Natural killer cell treated with Interleukin-12 subunit alpha and Interleukin-12 subunit beta and Interleukin-15 and Interleukin-18, amount 100 ng/mL, for 72 hours (primary cell): ENCODE data around the gene CTBP2. TPM values are rescaled to one million over a fixed set of nuclear protein-coding genes. Genes with fewer than 3 reads are reported as not detected.
A peak's percentile ranks its signal among the peaks of the same experiment; 100 is the strongest.

Experiments used
- ATAC-seq, 2 donors: fragments of 150-1000 bp; cut with Tn5 transposase in 1 of 2; sonication (Bioruptor Pico), chemical (Tn5 transposase) in 1 of 2; 2 replicates each; pipeline ENCODE4 v1.10.0; 2021
- DNase-seq: peaks from one replicate; pipeline ENCODE4 v3.0.0; 2022; ENCODE audit warnings: low spot score
- H3K27ac Mint-ChIP-seq, 2 donors: 1 replicate in 1 of 2; 2 replicates in 1 of 2; pipeline ENCODE4 v1.8.0; 2022; ENCODE audit warnings: mixed read lengths in 2 of 2, mild to moderate bottlenecking in 1 of 2, moderate library complexity in 1 of 2
- H3K27me3 Mint-ChIP-seq, 2 donors: 1 replicate in 1 of 2; 2 replicates in 1 of 2; pipeline ENCODE4 v1.8.0; 2022; ENCODE audit warnings: mixed read lengths in 2 of 2
- H3K36me3 Mint-ChIP-seq: one replicate; pipeline ENCODE4 v1.8.0; 2022; ENCODE audit warnings: mixed read lengths
- H3K4me1 Mint-ChIP-seq, 2 donors: 1 replicate in 1 of 2; 2 replicates in 1 of 2; pipeline ENCODE4 v1.8.0; 2022; ENCODE audit warnings: low read depth in 2 of 2, mixed read lengths in 2 of 2, mild to moderate bottlenecking in 1 of 2
- H3K4me3 Mint-ChIP-seq: one replicate; pipeline ENCODE4 v1.8.0; 2022; ENCODE audit warnings: mixed read lengths
- H3K9me3 Mint-ChIP-seq: 2 replicates; pipeline ENCODE4 v1.8.0; 2022; ENCODE audit warnings: mixed read lengths
- total RNA-seq, 2 donors: library from RNA; stranded (reverse); gene quantifications; one replicate each; pipeline ENCODE4 v1.2.3, GENCODE V29; 2022

The CTBP2 gene
- total RNA-seq, 2 donors from 2014 or later, result 61.3 to 76.4 TPM

GRCh38 chr10:125127110-125127509 lies 33.3 kb downstream of the CTBP2 start:
- Mint-ChIP-seq H3K36me3 (no peaks in the 10 kb centered on the region), H3K4me1 (peaks cover 61 to 80% of the 10 kb centered on the region in 2 donors), H3K4me3 (no peak overlapping the region), H3K27me3 (no peaks in the 10 kb centered on the region), H3K9me3 (no peaks in the 10 kb centered on the region), H3K27ac (peak overlapping the region; percentile 12 to 47)
- DNase-seq (no peak), ATAC-seq (no peak)

DNA sequence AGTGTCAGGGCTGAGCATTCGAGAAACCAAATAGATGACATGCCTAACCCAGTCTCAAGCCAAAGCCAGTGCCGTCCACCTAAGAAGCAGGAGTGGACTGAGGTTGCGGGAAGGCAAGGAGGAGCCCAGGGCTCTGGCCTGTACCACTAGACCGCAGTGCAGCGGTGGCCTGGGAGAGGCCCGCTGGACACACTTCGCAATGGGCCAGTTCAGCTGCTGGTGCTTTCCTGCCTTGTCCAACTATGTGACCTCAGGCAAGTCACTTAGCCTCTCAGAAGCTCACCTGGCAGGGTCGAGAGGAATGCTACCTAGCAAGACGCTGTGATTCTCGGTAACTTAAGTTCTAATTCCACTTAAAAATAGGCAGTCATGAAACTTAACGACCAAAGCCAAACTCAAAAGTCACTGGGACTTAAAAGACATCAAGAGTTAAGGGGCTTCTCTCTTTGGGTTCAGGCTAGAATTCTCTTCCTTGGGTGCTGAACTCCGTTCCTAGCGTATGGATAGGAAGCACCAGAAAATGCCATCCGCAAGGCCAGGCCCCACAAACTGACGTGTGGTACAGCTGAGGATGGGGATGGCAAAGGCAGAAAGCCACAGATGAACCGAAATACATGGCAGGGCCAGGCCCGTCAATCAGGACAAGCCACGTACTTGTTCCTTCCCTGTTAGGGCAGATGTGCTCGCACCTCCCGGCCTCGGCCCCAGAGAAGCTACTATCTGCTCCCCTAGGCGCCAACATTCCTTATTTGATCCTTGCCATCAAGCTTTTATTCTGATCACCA lies 34.2 kb downstream of the CTBP2 start:
- H3K36me3 Mint-ChIP-seq, result no peaks in the 10 kb centered on the region
- H3K4me1 Mint-ChIP-seq, result peaks cover 61 to 77% of the 10 kb centered on the region in 2 donors
- peak overlapping the region; percentile 42 to 93 for H3K27ac Mint-ChIP-seq
- H3K27me3 Mint-ChIP-seq, result no peaks in the 10 kb centered on the region
- H3K9me3 Mint-ChIP-seq, result no peaks in the 10 kb centered on the region
- H3K4me3 Mint-ChIP-seq, result no peak overlapping the region
- no peak for ATAC-seq
- no peak for DNase-seq

GRCh38 chr10:125124907-125125306 lies 35.5 kb downstream of the CTBP2 start:
- Mint-ChIP-seq H3K27ac (peak overlapping the region; percentile 42 to 93), H3K9me3 (no peaks in the 10 kb centered on the region), H3K27me3 (no peaks in the 10 kb centered on the region), H3K4me3 (peak overlapping the region; percentile 12), H3K36me3 (no peaks in the 10 kb centered on the region), H3K4me1 (peaks cover 63 to 82% of the 10 kb centered on the region in 2 donors)
- ATAC-seq, result no peak
- no peak for DNase-seq

GRCh38 chr10:125124115-125124487 lies 36.3 kb downstream of the CTBP2 start:
- H3K4me1 Mint-ChIP-seq, result peaks cover 62 to 79% of the 10 kb centered on the region in 2 donors
- no peak overlapping the region for H3K4me3 Mint-ChIP-seq
- DNase-seq (no peak), ATAC-seq (no peak)
- H3K36me3 Mint-ChIP-seq, result no peaks in the 10 kb centered on the region
- H3K27ac Mint-ChIP-seq, result peak overlapping the region; percentile 54 to 93
- H3K27me3 Mint-ChIP-seq, result no peaks in the 10 kb centered on the region
- no peaks in the 10 kb centered on the region for H3K9me3 Mint-ChIP-seq

- peak overlapping the region; percentile 54 to 93 for H3K27ac Mint-ChIP-seq
- H3K4me3 Mint-ChIP-seq, result no peak overlapping the region
- H3K27me3 Mint-ChIP-seq, result no peaks in the 10 kb centered on the region
- H3K36me3 Mint-ChIP-seq, result no peaks in the 10 kb centered on the region
- peaks cover 59 to 79% of the 10 kb centered on the region in 2 donors for H3K4me1 Mint-ChIP-seq
- ATAC-seq, result peak; percentile 43 to 69
- no peaks in the 10 kb centered on the region for H3K9me3 Mint-ChIP-seq
- no peak for DNase-seq
Observed at GRCh38 chr10:125123476-125124114, 36.8 kb downstream of the CTBP2 start.

GRCh38 chr10:125122566-125122965 lies 37.8 kb downstream of the CTBP2 start:
- no peak for DNase-seq
- H3K27me3 Mint-ChIP-seq, result no peaks in the 10 kb centered on the region
- H3K27ac Mint-ChIP-seq, result peak overlapping the region in 1 of 2 donors; percentile 93
- ATAC-seq, result no peak
- H3K9me3 Mint-ChIP-seq, result no peaks in the 10 kb centered on the region
- no peaks in the 10 kb centered on the region for H3K36me3 Mint-ChIP-seq
- H3K4me3 Mint-ChIP-seq, result no peak overlapping the region
- peaks cover 53 to 74% of the 10 kb centered on the region in 2 donors for H3K4me1 Mint-ChIP-seq

- DNase-seq (no peak), ATAC-seq (no peak)
- peak overlapping the region in 1 of 2 donors; percentile 93 for H3K27ac Mint-ChIP-seq
- H3K27me3 Mint-ChIP-seq, result no peaks in the 10 kb centered on the region
- no peaks in the 10 kb centered on the region for H3K36me3 Mint-ChIP-seq
- peaks cover 42 to 77% of the 10 kb centered on the region in 2 donors for H3K4me1 Mint-ChIP-seq
- H3K9me3 Mint-ChIP-seq, result no peaks in the 10 kb centered on the region
- no peak overlapping the region for H3K4me3 Mint-ChIP-seq
Observed at GRCh38 chr10:125121003-125121402, 39.4 kb downstream of the CTBP2 start.

DNA sequence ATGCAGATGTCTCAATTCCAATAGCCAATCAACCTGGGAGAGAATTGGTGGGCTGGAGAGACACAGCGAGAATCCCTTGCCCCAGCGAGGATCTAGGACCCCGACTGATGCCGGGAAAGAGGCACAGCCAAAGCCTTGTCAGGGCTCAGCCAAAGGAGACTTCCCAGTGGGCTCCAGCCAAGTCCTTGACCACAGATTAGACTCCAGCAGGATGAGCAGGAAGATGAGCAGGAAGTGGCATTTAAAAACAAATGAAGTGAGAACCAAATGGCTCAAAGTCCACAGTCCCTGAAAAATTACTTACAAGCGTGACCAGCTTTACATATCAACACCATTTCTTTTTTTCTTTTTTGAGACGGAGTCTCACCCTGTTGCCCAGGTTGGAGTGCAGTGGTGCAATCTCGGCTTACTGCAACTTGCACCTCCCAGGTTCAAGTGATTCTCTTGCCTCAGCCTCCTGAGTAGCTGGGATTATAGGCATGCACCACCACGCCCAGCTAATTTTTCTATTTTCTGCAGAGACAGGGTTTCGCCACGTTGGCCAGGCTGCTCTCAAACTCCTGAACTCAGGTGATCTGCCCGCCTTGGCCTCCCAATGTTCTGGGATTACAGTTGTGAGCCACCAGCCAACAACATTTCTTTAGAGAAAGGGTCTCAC lies 40.2 kb downstream of the CTBP2 start:
- H3K4me1 Mint-ChIP-seq, result peaks cover 37 to 78% of the 10 kb centered on the region in 2 donors
- ATAC-seq (no peak), DNase-seq (no peak)
- no peaks in the 10 kb centered on the region for H3K9me3 Mint-ChIP-seq
- peak overlapping the region; percentile 10 to 89 for H3K27ac Mint-ChIP-seq
- H3K4me3 Mint-ChIP-seq, result no peak overlapping the region
- H3K27me3 Mint-ChIP-seq, result no peaks in the 10 kb centered on the region
- H3K36me3 Mint-ChIP-seq, result no peaks in the 10 kb centered on the region

- ATAC-seq, result no peak
- H3K4me3 Mint-ChIP-seq, result no peak overlapping the region
- H3K4me1 Mint-ChIP-seq, result peaks cover 29 to 71% of the 10 kb centered on the region in 2 donors
- no peaks in the 10 kb centered on the region for H3K9me3 Mint-ChIP-seq
- no peaks in the 10 kb centered on the region for H3K27me3 Mint-ChIP-seq
- no peak for DNase-seq
- no peaks in the 10 kb centered on the region for H3K36me3 Mint-ChIP-seq
- H3K27ac Mint-ChIP-seq, result no peak overlapping the region
Observed at GRCh38 chr10:125118701-125119100, 41.7 kb downstream of the CTBP2 start.

DNA sequence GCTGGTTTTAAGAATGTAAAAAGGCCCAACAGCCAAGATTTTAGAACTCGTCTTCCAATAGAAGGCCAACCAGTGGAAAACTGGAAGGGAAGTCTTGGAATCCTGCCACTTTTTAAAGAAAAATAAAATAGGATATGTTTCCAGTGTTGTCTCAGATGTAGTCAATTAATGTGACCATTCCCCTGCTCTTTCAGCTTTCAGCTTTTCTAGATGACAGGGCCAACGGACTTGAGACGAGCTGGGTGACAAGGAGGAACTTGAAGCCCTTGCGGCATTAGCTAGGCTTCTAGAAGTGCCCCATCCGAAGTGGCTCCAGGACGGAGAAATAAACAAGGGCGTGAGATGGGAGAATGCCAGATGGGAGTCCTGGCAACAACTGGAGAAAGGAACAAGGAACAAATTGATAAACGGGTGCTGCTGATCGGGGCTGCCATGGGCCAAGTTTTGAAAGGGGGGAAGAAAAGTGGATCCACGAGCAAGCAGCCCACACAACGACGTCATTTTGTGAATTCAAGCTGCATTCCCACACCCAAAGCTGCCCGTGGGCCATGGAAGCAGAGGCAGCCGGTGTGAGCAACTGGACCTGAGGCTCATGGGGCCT lies 42.3 kb downstream of the CTBP2 start:
- H3K27me3 Mint-ChIP-seq, result no peaks in the 10 kb centered on the region
- H3K4me3 Mint-ChIP-seq, result no peak overlapping the region
- no peaks in the 10 kb centered on the region for H3K9me3 Mint-ChIP-seq
- H3K27ac Mint-ChIP-seq, result peak overlapping the region; percentile 19 to 64
- DNase-seq, result no peak
- peaks cover 26 to 66% of the 10 kb centered on the region in 2 donors for H3K4me1 Mint-ChIP-seq
- ATAC-seq, result no peak
- no peaks in the 10 kb centered on the region for H3K36me3 Mint-ChIP-seq

DNA sequence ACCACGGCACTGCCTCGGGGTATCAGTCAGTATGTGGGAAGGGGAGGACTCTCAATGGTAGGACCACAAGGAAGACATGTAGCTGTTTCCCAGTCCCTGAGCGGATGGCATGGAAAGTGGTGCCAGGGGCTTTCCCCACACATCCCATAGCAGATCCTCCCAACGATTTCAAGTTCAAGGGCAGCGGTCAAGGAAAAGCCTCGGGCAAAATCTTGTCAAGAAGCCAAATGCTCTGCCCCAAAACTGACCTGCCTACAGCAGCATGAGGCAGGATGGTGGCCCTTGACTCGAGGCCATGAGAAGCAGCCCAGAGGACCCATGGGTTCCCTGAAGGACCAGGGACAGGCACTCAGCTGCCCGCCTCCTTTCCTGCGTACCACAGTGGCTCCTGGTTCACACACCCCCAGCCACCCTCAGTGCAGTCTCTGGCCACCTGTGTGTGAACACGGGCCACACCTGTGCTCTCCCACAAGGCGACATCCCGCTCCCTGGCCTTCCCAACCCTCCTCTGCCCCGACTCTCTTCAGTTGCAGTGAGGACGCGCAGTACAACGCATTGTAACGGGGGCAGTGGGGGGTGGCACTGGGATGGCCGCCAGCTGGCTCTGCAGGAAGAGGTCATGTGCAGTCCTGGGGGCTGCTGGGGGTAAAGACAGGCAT lies 43.6 kb downstream of the CTBP2 start:
- Mint-ChIP-seq H3K36me3 (no peaks in the 10 kb centered on the region), H3K4me3 (no peak overlapping the region), H3K4me1 (peaks cover 17 to 59% of the 10 kb centered on the region in 2 donors), H3K27me3 (no peaks in the 10 kb centered on the region), H3K9me3 (no peaks in the 10 kb centered on the region), H3K27ac (peak overlapping the region in 1 of 2 donors; percentile 88)
- peak; percentile 10 to 20 for ATAC-seq
- DNase-seq, result no peak

GRCh38 chr10:125116041-125116649 lies 44.2 kb downstream of the CTBP2 start:
- Mint-ChIP-seq H3K36me3 (no peaks in the 10 kb centered on the region), H3K4me1 (peaks cover 17 to 61% of the 10 kb centered on the region in 2 donors), H3K9me3 (no peaks in the 10 kb centered on the region), H3K27ac (peak overlapping the region in 1 of 2 donors; percentile 88), H3K4me3 (no peak overlapping the region), H3K27me3 (no peaks in the 10 kb centered on the region)
- DNase-seq, result no peak
- ATAC-seq, result peak; percentile 15 to 40

DNA sequence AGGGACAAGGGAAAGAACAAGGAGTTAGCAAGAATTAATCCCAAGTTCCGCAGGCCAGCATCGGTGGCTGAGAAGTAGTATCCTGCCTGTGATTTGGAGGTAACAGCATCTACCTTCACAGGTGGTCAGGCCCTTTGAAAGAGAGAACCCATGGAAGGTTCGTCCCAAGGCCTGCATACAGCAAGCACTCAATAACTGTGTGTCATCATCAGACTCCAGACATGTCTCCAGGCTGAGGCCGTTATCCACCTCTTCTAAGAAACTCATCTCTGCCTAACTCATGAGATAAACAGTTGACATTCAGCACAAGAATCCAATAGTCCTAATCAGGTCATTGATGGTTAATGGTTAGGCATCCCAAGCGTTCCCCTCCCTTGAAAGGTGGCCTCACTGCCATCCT lies 45.0 kb downstream of the CTBP2 start:
- peak overlapping the region in 1 of 2 donors; percentile 88 for H3K27ac Mint-ChIP-seq
- H3K4me1 Mint-ChIP-seq, result peaks cover 17 to 62% of the 10 kb centered on the region in 2 donors
- H3K27me3 Mint-ChIP-seq, result no peaks in the 10 kb centered on the region
- no peaks in the 10 kb centered on the region for H3K36me3 Mint-ChIP-seq
- ATAC-seq (no peak), DNase-seq (no peak)
- no peak overlapping the region for H3K4me3 Mint-ChIP-seq
- H3K9me3 Mint-ChIP-seq, result no peaks in the 10 kb centered on the region
